Measurements from ENCODE around the gene C12orf75.
"Not testable (repeated sequence)": the region's sequence is repeated elsewhere in the genome, so short reads cannot be mapped to it uniquely, and the experiment has no call there.

C12orf75 gene

DNA sequence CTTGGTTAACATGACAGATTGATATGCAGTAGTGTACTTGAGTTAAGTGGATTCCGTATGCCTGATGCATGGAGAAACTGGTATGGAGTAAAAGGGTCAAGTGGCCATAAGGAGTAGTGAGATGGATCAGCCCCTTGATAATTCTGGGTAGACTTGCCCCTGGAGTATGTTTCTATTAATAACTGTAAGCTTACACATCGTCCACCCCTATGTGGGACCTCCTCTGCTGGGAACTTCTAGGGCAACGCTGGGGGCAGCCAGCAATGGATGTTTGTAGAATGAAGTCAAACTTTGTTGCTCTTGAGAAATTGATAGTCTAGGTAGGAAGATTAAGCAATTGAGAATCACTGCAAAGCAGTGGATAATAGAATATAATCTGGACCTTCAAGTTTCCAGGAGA, 3.5 kb downstream of the C12orf75 start:
- no peaks in the 10 kb centered on the region for H3K27me3 ChIP-seq (replicated peaks; ENCODE audit: control insufficient read depth, insufficient read depth, low read length, poor library complexity, severe bottlenecking)
- H3K36me3 ChIP-seq (ENCODE audit: control insufficient read depth, insufficient read depth, low read length) = no peaks in the 10 kb centered on the region
- DNase-seq = no peak
- no peak overlapping the region for H3K27ac ChIP-seq (ENCODE audit: insufficient read depth, low read length, poor library complexity, severe bottlenecking)
- no peak overlapping the region for H3K4me3 ChIP-seq (ENCODE audit: insufficient read depth, low read depth, low read length, poor library complexity, severe bottlenecking)
- H3K9me3 ChIP-seq (ENCODE audit: control insufficient read depth, low read length) = no peaks in the 10 kb centered on the region
- peaks cover 16% of the 10 kb centered on the region for H3K4me1 ChIP-seq (ENCODE audit: control insufficient read depth, insufficient read depth, low read length, poor library complexity, severe bottlenecking)

GRCh38 chr12:105334582-105334981, 4.1 kb downstream of the C12orf75 start:
- Histone ChIP-seq H3K27ac (ENCODE audit: insufficient read depth, low read length, poor library complexity, severe bottlenecking) (no peak overlapping the region), H3K4me1 (ENCODE audit: control insufficient read depth, insufficient read depth, low read length, poor library complexity, severe bottlenecking) (peaks cover 16% of the 10 kb centered on the region), H3K36me3 (ENCODE audit: control insufficient read depth, insufficient read depth, low read length) (no peaks in the 10 kb centered on the region), H3K9me3 (ENCODE audit: control insufficient read depth, low read length) (no peaks in the 10 kb centered on the region), H3K4me3 (ENCODE audit: insufficient read depth, low read depth, low read length, poor library complexity, severe bottlenecking) (no peak overlapping the region), H3K27me3 (replicated peaks; ENCODE audit: control insufficient read depth, insufficient read depth, low read length, poor library complexity, severe bottlenecking) (no peaks in the 10 kb centered on the region)
- DNase-seq = no peak

DNA sequence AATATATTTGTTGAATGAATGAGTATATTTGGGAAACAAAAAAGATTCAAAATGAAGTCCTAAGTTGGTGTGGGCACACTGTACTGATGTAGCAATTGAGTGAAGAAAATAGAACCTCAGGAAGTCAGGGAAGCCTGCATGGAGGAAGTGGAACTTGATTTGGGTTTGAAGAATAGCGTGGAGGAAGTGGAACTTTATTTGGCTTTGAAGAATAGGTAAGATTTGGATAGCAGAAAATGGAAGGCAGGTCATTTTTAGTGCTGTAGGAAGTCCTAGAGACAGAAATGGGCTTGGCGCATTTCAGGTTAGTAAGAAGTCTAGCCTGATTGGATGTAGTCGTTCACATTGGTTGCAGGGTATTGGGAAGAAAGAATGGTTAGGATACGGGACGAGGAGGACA, 5.4 kb downstream of the C12orf75 start:
- DNase-seq = no peak
- no peak overlapping the region for H3K27ac ChIP-seq (ENCODE audit: insufficient read depth, low read length, poor library complexity, severe bottlenecking)
- no peak overlapping the region for H3K4me3 ChIP-seq (ENCODE audit: insufficient read depth, low read depth, low read length, poor library complexity, severe bottlenecking)
- no peaks in the 10 kb centered on the region for H3K36me3 ChIP-seq (ENCODE audit: control insufficient read depth, insufficient read depth, low read length)
- H3K9me3 ChIP-seq (ENCODE audit: control insufficient read depth, low read length) = no peaks in the 10 kb centered on the region
- H3K4me1 ChIP-seq (ENCODE audit: control insufficient read depth, insufficient read depth, low read length, poor library complexity, severe bottlenecking) = peaks cover 16% of the 10 kb centered on the region
- no peaks in the 10 kb centered on the region for H3K27me3 ChIP-seq (replicated peaks; ENCODE audit: control insufficient read depth, insufficient read depth, low read length, poor library complexity, severe bottlenecking)

DNA sequence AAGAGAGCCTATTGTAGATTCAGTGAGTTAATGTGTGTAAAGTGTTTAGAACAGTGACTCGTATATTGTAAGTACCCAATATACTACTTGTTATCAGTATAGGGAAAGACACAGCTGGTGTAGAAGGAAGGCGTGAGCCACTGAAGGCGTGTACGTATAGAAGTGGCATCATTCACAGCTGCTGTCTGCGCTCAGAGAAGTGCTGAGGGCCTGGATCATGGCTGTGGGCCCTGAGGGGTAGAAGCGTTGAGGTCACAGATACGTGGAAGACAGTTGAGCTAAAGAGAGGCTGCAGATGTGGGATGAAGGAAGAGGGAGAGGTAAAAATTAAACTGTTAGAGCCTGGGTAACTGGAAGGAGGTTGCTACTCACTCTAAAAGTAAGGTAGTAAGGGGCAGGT, 5.9 kb downstream of the C12orf75 start:
- H3K4me1 ChIP-seq (ENCODE audit: control insufficient read depth, insufficient read depth, low read length, poor library complexity, severe bottlenecking) = peaks cover 16% of the 10 kb centered on the region
- H3K27ac ChIP-seq (ENCODE audit: insufficient read depth, low read length, poor library complexity, severe bottlenecking) = no peak overlapping the region
- no peak for DNase-seq
- H3K4me3 ChIP-seq (ENCODE audit: insufficient read depth, low read depth, low read length, poor library complexity, severe bottlenecking) = no peak overlapping the region
- no peaks in the 10 kb centered on the region for H3K9me3 ChIP-seq (ENCODE audit: control insufficient read depth, low read length)
- no peaks in the 10 kb centered on the region for H3K36me3 ChIP-seq (ENCODE audit: control insufficient read depth, insufficient read depth, low read length)
- H3K27me3 ChIP-seq (replicated peaks; ENCODE audit: control insufficient read depth, insufficient read depth, low read length, poor library complexity, severe bottlenecking) = no peaks in the 10 kb centered on the region

DNA sequence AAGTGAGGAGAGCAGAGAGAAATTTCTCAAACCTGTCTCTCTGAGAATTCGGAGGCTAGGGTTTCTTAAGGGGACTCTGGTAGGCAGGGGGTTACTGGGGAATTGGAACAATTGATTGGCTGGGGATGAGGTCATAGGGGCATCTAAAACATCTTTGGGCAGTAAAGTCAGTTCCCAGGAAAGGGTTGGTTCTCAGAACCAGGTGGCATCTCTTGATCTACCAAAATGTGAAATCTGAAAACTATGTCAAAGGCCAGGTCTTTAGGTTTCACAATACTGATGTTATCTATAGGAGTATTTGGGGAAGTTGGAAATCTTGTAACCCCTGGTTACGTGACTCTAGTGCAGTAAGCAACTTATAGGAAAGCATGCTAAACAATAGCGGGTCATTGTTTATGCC, 6.9 kb downstream of the C12orf75 start:
- Histone ChIP-seq H3K4me3 (ENCODE audit: insufficient read depth, low read depth, low read length, poor library complexity, severe bottlenecking) (no peak overlapping the region), H3K36me3 (ENCODE audit: control insufficient read depth, insufficient read depth, low read length) (no peaks in the 10 kb centered on the region), H3K27ac (ENCODE audit: insufficient read depth, low read length, poor library complexity, severe bottlenecking) (no peak overlapping the region), H3K9me3 (ENCODE audit: control insufficient read depth, low read length) (no peaks in the 10 kb centered on the region), H3K4me1 (ENCODE audit: control insufficient read depth, insufficient read depth, low read length, poor library complexity, severe bottlenecking) (peaks cover 7% of the 10 kb centered on the region), H3K27me3 (replicated peaks; ENCODE audit: control insufficient read depth, insufficient read depth, low read length, poor library complexity, severe bottlenecking) (no peaks in the 10 kb centered on the region)
- no peak for DNase-seq

DNA sequence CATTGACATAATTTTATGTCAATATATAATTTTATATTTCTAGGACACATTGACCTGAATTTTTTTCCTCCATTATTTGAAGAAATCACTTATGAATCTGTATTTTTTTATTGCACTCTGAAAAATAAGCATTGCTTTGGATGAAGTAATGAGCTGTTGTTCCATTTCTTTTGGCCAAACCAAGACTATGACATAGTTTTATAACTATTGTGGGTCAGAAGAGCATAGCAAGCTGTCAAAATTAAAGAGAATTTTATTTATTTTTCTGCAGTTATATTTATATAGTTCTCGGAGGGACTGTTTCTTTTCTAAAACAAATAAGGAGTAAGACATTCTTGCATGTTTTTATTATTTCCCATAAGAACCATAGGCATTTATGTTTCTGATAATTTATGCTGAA, 8.5 kb downstream of the C12orf75 start:
- Histone ChIP-seq H3K4me1 (ENCODE audit: control insufficient read depth, insufficient read depth, low read length, poor library complexity, severe bottlenecking) (no peaks in the 10 kb centered on the region), H3K27ac (ENCODE audit: insufficient read depth, low read length, poor library complexity, severe bottlenecking) (no peak overlapping the region), H3K27me3 (replicated peaks; ENCODE audit: control insufficient read depth, insufficient read depth, low read length, poor library complexity, severe bottlenecking) (no peaks in the 10 kb centered on the region), H3K36me3 (ENCODE audit: control insufficient read depth, insufficient read depth, low read length) (no peaks in the 10 kb centered on the region), H3K4me3 (ENCODE audit: insufficient read depth, low read depth, low read length, poor library complexity, severe bottlenecking) (no peak overlapping the region), H3K9me3 (ENCODE audit: control insufficient read depth, low read length) (no peaks in the 10 kb centered on the region)
- DNase-seq = no peak

DNA sequence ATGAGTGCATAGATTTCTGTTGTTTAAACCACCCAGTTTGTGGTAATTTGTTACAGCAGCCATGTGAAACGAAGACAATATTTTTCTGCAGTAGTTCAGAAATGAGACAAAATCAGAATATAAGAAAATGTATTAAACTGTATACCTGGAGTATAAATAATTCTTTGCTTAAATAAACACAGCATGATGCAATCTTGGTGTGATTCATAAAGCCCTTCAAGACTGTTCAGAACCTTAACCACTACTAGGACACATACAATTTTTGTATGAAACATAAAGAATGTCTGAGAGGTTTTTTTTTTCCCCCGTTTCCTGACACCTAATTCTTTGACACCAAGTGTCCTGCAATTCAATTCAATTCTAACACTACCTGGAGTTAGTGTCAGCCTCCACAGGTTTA, 10.5 kb downstream of the C12orf75 start:
- Histone ChIP-seq H3K27me3 (replicated peaks; ENCODE audit: control insufficient read depth, insufficient read depth, low read length, poor library complexity, severe bottlenecking) (no peaks in the 10 kb centered on the region), H3K9me3 (ENCODE audit: control insufficient read depth, low read length) (no peaks in the 10 kb centered on the region), H3K4me1 (ENCODE audit: control insufficient read depth, insufficient read depth, low read length, poor library complexity, severe bottlenecking) (no peaks in the 10 kb centered on the region), H3K36me3 (ENCODE audit: control insufficient read depth, insufficient read depth, low read length) (no peaks in the 10 kb centered on the region), H3K27ac (ENCODE audit: insufficient read depth, low read length, poor library complexity, severe bottlenecking) (no peak overlapping the region), H3K4me3 (ENCODE audit: insufficient read depth, low read depth, low read length, poor library complexity, severe bottlenecking) (no peak overlapping the region)
- no peak for DNase-seq

DNA sequence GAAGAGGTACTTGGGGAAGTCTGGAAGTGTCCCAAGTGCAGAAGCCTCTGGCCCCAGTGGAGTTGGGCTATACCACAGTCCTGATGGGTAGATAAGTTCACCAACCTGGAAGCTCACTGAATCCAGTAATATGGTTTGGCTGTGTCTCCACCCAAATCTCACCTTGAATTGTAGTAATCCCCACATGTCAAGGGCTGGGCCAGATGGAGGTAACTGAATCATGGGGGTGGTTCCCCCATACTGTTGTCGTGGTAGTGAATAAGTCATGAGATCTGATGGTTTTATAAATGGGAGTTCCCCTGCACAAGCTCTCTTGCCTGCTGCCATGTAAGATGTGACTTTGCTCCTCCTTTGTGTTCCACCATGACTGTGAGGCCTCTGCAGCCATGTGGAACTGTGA, 11.1 kb downstream of the C12orf75 start:
- not testable (repeated sequence) for H3K27ac ChIP-seq (ENCODE audit: insufficient read depth, low read length, poor library complexity, severe bottlenecking); H3K4me1 ChIP-seq (ENCODE audit: control insufficient read depth, insufficient read depth, low read length, poor library complexity, severe bottlenecking); H3K9me3 ChIP-seq (ENCODE audit: control insufficient read depth, low read length); H3K4me3 ChIP-seq (ENCODE audit: insufficient read depth, low read depth, low read length, poor library complexity, severe bottlenecking); H3K36me3 ChIP-seq (ENCODE audit: control insufficient read depth, insufficient read depth, low read length); H3K27me3 ChIP-seq (replicated peaks; ENCODE audit: control insufficient read depth, insufficient read depth, low read length, poor library complexity, severe bottlenecking); DNase-seq

- Histone ChIP-seq H3K27ac (ENCODE audit: insufficient read depth, low read length, poor library complexity, severe bottlenecking) (no peak overlapping the region), H3K36me3 (ENCODE audit: control insufficient read depth, insufficient read depth, low read length) (no peaks in the 10 kb centered on the region), H3K4me3 (ENCODE audit: insufficient read depth, low read depth, low read length, poor library complexity, severe bottlenecking) (no peak overlapping the region), H3K27me3 (replicated peaks; ENCODE audit: control insufficient read depth, insufficient read depth, low read length, poor library complexity, severe bottlenecking) (no peaks in the 10 kb centered on the region), H3K9me3 (ENCODE audit: control insufficient read depth, low read length) (no peaks in the 10 kb centered on the region), H3K4me1 (ENCODE audit: control insufficient read depth, insufficient read depth, low read length, poor library complexity, severe bottlenecking) (no peaks in the 10 kb centered on the region)
- no peak for DNase-seq
Observed at GRCh38 chr12:105342464-105342863, 12.0 kb downstream of the C12orf75 start.

GRCh38 chr12:105343836-105344235, 13.3 kb downstream of the C12orf75 start:
- Histone ChIP-seq H3K4me3 (ENCODE audit: insufficient read depth, low read depth, low read length, poor library complexity, severe bottlenecking) (no peak overlapping the region), H3K9me3 (ENCODE audit: control insufficient read depth, low read length) (no peaks in the 10 kb centered on the region), H3K27me3 (replicated peaks; ENCODE audit: control insufficient read depth, insufficient read depth, low read length, poor library complexity, severe bottlenecking) (no peaks in the 10 kb centered on the region), H3K27ac (ENCODE audit: insufficient read depth, low read length, poor library complexity, severe bottlenecking) (no peak overlapping the region), H3K36me3 (ENCODE audit: control insufficient read depth, insufficient read depth, low read length) (no peaks in the 10 kb centered on the region), H3K4me1 (ENCODE audit: control insufficient read depth, insufficient read depth, low read length, poor library complexity, severe bottlenecking) (no peaks in the 10 kb centered on the region)
- no peak for DNase-seq

- H3K4me3 ChIP-seq (ENCODE audit: insufficient read depth, low read depth, low read length, poor library complexity, severe bottlenecking) = no peak overlapping the region
- H3K36me3 ChIP-seq (ENCODE audit: control insufficient read depth, insufficient read depth, low read length) = no peaks in the 10 kb centered on the region
- no peak for DNase-seq
- no peaks in the 10 kb centered on the region for H3K4me1 ChIP-seq (ENCODE audit: control insufficient read depth, insufficient read depth, low read length, poor library complexity, severe bottlenecking)
- H3K27me3 ChIP-seq (replicated peaks; ENCODE audit: control insufficient read depth, insufficient read depth, low read length, poor library complexity, severe bottlenecking) = no peaks in the 10 kb centered on the region
- no peaks in the 10 kb centered on the region for H3K9me3 ChIP-seq (ENCODE audit: control insufficient read depth, low read length)
- H3K27ac ChIP-seq (ENCODE audit: insufficient read depth, low read length, poor library complexity, severe bottlenecking) = no peak overlapping the region
Observed at GRCh38 chr12:105347499-105347898, 17.0 kb downstream of the C12orf75 start.
